Measurements from ENCODE around the gene CD151.
A peak's percentile ranks its signal among the peaks of the same experiment; 100 is the strongest.

CD151 gene

DNA sequence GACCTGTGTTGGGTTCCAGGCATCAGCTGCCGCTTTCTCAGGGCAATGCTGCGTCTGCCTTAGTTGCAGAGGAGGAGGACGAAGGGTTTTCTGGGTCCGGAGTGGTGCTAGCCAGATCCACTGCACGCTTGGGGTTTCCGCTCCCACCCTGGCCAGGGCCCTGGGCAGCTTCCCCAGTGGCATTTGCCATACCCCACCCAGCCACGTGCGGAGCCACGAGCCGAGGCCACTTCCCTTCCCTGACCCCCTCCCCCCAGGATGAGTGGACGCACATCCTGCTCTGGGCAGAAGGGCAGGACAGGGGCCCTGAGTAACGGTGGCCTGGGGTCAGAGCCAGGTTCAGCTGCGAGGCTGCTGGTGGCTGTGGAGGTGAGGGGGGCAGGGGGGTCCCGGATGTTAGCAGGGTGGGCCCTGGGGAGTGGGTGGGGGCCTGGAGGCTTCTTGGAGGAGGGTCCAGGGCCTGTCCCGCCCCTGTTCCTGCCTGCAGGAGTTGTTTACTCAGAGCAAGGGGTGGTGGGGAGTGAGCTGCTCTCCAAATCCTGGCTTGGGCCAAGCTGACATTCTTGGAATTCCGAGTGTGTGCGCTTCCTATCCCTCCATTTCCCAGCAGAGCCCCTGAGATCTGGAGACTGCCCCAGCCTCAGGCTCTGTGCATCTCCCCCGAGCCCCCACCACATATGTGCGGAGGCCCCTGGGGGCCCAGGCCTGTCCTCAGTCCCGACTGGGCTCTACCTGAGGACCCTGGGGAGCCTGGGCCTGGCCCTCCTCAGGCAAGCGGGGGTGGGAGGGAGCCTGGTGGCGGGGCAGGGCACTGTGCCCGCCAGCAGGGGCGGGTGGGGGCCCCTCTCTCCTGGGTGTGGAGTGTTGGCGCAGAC, 11.3 kb downstream of the CD151 start:
- DNase-seq, result no peak

DNA sequence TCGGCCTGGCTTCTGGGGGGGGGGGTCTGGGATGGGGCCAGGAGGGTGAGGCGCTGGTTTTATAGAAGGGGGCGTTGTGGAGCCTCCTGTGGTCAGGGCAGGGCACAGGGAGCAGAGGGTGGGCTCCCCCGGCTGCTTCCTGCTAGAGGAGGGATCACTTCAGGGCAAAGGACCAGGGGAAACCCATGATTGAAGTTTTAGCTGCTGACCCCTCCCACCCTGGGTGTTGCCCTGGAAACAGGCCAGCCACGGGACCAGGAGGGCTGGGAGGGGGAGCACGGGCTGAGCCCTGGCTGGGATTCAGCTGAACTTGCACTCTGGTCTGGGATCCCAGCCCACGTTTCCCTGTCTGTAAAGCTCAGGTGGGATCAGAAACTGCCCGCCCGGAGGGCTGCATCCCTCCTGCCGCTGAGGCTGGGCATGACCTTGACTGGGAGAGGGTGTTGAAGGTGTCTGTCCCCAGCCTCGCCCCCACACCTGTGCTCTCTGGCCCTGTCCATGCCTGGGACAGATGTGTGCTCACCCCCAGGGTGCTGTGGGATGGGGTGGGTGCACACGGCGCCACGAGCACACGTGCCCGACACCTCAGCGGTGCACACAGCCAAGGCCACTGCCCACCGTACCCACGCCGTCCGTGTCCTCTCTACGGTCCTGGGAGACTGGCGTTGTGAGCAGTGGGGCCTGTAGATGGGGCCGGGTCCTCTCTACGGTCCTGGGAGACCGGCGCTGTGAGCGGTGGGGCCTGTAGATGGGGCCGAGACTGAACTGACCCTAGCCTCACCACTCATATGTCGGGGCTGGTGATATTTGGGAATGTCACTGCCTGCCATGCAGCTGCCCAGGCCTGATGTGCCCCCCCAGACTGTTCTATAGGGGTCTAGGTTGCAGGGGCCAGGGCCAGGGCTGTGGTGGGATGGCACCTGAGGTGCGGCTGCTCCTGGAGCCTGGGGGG, 12.2 kb downstream of the CD151 start:
- peak; percentile 21 to 52 for DNase-seq

DNA sequence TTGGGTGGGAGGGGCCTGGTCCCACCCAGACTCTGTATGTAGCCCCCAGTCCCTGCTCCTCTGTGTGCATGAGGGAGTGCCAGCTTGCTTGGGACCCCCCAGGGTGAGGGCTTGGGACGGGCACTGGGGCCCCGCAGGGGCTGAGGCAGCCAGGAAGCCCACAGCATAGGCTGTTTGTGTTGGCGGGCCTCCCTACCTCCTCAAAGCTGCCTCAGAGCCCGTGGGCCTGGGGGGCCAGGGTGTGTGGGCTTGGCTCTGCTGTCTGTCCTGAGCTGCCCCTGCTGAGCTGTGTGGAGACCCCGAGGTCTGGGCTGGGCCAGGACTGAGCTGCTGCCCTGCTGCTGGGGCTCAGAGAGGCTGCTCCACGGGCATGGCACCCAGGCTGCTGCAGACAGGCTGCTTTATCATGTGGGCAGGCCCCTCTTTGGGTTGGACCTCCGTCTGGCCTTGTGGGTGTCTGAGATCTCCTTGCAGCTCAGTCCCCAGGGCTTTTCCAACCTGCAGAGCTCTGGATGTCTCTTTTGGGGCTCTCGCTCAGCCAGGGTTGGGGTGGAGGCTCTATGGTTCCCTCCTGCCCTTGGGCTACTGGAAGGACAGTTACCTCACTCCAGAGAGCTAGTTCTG, 13.2 kb downstream of the CD151 start:
- no peak for DNase-seq

DNA sequence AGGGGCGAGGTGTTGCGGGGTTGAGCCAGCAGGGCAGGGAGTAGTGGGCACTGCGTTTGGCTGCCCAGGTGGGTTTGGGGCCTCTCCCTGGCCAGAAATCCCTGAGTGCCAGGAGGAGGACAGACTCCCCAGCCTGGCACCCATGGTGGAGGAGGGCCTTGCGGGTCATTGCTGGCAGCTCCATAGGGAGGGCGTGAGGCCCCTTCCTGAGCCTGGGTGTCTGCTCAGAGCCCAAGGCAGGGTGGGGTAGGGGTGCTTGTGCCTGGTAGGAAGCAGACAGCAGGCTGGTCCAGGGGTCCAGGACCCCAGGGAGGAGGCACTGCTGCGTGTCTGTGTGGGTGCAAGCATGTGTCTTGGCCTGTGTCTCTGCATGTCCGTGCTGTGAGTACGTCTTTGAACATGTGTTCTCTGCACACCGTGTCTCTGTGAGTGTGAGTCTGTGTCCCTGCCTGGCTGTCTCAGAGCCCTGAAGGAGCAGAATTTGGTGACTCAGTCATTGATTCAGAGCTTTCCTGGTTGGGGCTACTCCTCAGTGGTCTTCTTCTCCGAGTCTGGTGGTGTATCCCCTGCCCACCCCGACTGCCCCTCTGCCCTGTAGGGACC, 13.8 kb downstream of the CD151 start:
- no peak for DNase-seq

DNA sequence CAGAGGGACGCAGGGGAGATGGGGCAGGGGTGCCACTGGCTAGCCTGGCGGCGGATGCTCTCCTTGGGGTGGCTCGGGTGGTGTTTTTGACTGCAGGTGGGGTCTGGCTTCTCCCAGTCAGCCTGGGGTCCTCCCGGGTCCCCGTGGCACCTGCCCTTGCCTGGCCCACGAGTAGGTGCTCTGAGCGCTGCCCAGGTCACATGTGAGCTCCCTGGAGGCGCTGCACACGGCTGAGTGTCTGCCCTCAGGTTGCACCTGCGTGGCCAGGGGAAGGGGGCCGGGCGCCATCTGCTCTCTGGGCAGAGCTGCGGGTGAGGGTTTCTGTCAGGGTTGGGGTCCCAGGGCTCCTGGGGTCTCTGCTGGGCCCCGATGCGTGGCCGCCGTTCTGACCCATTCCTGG, 15.1 kb downstream of the CD151 start:
- DNase-seq, result no peak

GRCh38 chr11:848380-848931, 15.7 kb downstream of the CD151 start:
- peak; percentile 42 to 66 for DNase-seq

DNA sequence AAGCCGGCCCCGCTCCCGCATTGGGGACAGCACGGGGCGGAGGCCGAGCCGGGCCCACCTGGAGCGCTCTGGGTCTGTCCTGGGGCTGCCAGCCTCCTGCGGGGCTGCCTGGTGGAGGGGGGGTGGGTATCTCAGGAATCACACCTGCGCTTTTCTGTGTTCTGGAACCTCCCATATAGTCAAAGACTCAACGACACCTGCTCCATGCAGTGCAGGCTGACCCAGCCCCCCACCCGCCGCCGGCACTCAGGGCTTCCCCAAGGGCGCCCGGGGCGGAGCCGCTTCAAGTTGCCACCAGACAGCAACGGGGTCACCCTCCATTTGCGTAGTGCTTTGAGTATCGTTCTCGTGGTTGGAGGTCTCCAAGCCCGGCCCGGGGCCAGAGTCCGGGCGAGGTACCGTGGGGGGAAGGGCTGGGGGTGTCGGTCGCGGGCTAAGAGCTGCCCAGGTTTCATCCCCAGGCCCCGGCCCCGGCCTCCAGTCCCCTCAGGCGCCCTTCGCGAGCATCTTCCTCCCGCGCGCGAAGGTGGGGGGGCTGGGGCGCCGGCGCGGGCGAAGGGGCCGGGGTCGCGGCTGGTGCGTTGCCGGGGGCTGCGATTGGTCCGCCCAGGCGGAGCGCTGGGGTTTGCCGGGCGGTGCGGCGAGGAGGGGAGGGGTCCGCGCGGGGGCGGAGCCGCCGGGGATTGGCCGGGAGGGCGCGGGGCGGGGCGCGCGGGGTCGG, 16.5 kb downstream of the CD151 start:
- no peak for DNase-seq

DNA sequence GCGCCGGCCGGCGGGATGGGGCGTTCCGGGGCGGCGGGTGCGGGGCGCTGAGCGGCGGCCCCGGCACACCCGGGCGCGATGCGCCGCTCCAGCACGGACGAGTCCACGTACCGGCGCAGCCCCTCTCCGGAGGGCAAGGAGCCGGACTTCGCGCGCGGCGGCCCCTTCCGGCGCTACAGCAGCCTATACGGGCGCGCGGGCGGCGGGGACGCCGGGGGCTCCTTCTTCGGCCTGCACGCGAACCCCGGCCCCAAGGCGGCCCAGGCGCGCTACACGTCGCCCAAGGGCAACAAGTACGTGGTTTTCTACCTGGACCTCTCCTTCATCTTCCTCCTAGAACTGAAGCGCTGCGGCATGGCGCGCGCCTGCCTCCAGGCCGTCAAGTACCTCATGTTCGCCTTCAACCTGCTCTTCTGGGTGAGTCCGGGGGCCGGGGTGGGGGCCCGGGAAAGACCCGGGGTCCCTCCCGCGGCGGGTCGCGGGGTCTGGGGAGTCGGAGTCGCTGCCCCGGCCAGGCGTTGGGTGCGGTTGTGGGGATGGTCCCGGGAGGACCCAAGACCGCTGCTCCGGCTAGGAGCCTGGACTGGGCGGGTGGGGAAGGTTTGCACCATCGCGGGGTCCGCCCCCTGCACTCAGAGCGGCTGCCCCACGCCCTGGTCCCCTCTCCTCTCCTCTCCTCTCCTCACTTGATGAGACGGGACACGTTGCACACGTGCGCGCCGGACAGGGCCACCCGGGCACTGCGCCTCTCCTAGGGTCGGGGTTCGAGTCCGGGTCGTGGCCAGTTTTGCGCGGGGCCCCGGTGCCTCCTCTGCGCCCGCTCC, 17.4 kb downstream of the CD151 start:
- no peak for DNase-seq

DNA sequence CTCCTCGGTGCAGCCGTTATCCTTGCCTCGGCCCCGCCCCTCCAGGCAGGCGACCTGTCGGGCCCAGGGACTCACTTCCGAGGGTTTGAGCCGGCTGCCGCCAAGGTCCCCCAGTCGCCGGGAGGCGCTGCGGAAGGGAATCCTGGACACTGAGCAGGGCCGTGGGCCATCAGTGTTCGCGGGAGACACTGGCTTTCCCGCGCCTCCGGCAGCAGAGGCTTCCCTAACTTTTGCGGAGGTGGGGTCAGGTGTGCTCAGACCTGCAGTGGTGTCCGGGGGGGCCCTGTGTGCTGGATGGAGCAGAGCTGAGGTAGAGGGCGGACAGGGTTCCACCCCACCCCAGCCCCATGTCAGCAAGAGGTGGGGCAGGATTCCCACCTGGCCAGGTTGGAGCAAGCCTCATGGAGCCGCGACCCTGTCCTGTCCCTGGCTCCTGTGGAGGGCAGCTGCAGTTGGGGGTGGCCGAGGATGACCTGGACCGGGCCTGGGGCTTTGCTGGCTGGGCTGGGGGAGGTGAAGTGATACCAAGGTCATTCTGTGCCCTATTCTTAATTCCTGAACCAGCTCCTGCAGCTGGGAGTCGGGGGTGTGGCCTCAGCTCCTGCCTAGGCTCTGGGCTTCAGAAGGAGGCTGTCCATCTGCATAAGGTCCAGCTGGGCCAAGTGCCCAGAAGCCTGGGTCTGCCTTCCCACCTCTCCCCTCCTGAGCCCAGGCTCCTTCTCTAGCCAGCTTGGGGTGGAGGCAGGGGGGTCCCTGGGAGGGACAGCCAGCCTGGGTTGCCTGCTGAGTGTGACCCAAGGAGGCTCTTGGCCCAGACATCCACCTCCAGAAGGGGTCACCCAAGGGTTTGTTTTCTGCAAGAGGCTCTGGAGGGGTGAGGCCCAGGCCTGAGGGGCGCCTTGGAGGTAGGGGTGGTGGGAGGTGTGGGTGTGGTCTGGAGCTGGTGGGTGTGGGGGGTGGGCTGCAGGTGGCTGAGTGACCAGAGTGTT, 18.3 kb downstream of the CD151 start:
- peak in 1 of 2 experiments; percentile 19 for DNase-seq

GRCh38 chr11:852762-853161, 20.0 kb downstream of the CD151 start:
- no peak for DNase-seq

DNA sequence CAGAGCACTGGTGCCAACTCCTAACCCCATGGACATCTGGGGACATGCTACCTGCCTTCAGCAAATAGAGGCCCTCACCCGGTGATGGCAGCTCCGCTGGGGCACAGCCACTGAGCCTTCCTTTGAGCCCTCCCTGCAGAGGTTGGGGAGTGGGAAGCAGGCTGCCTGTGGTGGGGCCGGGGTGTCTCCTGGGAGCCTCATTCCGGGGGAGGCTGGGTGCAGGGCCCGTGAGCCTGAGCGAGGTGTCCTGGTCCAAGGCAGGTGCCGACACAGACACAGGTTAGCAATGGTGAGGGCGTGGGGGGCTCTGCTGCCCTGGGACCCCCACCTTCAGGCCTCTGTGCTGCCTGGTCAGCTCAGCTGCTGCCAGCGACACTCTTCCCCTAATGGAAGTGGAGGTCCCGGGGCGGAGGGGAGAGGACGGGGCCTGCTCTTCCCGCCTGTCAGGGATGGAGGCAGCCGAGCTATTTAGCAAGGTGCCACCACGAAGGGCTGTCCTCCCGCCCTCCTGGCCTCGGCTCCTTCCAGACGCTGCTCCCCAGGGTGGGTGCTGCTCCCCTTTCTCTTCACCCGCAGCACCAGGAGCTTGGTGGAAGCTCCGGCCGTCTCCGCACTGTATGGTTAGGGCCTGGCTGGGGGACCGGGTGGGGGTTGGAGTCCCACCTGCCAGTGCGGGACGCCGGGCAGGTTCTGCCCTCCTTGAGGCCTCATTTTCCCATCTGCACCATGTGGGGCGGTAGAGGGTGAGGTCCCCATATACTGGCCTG, 21.1 kb downstream of the CD151 start:
- DNase-seq, result no peak

DNA sequence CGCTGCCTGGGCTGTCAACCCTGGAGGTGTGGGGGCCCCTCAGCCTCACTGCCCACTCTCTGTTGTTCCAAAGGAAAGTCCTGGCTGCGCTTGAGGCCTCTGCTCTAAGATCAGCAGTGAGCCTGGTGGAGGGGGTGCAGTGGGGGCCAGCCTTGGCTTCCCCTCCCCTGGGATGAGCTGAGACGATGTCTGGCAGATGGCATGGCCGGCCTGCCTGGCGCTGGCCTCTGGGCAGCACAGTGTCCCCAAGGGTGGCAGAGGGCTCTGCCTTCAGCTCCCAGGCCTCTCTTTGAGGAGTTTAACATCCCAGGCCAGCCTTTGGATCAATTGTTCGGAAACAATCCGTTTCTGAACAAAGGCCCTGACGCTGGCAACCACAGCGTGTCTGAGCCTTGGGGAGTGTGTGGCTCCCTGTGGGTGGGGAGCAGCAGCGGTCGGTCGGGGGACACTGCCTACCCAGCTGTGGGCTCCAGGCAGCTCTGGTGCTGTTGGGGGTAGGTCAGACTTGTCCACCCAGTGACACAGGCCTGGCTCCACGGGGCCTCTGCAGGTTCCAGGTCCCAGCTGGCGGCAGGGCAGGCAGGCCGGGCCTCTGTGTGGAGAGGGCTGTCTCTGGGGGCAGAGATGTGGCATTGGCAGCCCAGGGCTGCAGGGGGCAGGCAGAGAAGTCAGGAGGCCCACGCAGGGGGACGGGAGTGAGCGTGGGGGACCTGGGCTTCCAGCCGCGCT, 22.0 kb downstream of the CD151 start:
- DNase-seq, result no peak

DNA sequence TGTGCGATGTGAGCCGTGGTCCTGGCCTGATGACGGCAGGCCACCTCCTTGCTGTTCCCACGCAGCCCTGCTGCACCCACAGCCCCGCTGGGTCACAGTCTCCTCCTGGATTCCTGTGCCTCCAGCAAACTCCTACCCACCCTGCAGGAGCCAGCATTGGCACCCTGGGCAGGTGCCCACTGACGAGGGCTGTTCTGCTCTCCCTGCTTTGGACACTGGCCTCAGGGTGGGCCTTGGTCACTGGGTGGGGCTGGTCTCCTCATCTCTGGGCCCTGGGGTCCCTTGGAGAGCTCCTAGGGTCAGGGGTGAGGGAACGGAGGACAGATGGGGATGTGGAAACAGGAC, 22.6 kb downstream of the CD151 start:
- no peak for DNase-seq

DNA sequence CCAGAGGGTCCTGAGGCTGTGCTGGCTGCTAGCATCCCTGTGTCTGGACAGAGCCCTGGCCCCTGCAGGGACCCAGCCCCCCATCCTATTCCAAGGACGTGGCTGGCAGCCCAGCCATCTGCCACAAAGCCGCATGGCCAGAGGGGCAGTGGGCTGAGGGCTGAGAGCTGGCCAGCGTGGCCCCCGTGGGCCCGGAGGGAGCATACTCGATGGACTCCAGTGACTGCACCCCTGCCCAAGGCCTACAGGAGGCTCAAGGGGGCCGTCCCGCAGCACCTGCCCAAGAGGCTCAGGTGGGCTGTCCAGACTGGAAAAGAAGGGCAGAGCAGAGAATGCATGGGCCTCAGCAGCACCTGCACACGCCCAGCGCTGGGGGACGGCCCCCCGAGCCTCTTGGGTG, 23.0 kb downstream of the CD151 start:
- no peak for DNase-seq

DNA sequence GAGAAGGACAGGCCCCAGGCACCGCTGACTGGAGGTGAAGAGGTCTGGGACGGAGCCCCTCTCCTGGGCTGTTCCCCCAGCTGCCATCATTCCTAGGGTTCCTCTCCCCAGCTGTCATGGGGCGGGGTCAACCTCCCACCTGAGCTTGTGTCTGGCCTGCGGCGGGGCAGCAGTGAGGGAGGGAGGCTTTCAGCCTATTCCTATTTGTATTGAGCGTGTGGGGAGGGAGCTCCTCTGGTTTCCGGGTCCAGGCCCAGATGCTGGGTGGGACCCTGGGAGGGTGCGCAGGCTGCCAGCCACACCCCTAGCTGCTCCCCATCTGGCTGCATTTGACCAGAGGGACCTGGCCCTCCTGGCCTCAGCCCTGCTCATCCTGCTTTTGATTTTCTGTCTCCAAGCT, 23.6 kb downstream of the CD151 start:
- no peak for DNase-seq

- no peak for DNase-seq
Measured at GRCh38 chr11:858053-858761, 25.5 kb downstream of the CD151 start.

- no peak for DNase-seq
Measured at GRCh38 chr11:858762-859339, 26.1 kb downstream of the CD151 start.
